Glomerular endothelial cell (primary cell): Measurements from ENCODE around the gene EPHB1. TPM values are rescaled to one million over a fixed set of nuclear protein-coding genes. Genes with fewer than 3 reads are reported as not detected.

Experiments used
- DNase-seq: peaks from one replicate; pipeline ENCODE4 v3.0.0-alpha.2; 2011; ENCODE audit warnings: low read depth, low spot score; ENCODE audit errors: extremely low read depth
- total RNA-seq: library from RNA; depleted of rRNA; stranded (reverse); fragments of >200 nt; gene quantifications from 2 replicates; pipeline ENCODE4 v1.2.3, GENCODE V29; 2015

Gene EPHB1
- total RNA-seq, 1 donor from 2014 or later = 25.7 TPM

DNA sequence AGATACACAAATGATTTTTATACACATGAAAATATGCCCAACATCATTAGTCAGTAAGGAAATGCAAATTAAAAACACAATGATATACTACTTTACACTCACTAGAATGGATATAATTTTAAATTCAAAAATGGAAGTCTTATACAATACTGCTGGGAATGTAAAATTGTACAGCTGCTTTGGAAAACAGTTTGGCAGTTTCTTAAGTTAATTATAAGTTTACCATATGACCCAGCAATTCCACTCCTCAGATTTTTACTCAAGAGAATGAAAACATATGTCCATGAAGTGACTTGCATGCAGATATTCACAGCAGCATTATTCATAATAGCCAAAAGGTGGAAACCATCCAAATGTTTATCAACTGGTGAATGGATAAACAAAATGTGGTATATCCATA, 281.3 kb downstream of the EPHB1 start:
- DNase-seq = no peak

DNA sequence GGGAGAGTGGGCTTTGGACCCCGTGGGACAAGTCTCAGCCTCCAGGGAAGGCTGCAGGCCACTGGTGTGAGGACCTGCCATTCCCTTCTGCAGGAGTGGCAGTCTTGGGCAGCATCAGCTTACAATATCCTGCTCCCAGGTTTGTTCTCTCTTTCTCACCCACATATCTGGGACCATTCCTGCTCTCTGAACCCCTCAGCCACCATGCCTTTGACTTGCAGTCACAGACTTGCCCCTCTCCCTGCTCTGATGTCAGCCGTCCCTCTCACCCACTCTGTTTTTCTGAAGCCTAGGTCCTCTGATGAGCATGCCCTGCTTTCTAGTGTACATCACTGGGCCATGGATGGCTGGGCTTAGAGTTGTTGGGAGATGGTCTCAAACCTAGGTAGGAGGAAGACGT, 282.1 kb downstream of the EPHB1 start:
- no peak for DNase-seq

DNA sequence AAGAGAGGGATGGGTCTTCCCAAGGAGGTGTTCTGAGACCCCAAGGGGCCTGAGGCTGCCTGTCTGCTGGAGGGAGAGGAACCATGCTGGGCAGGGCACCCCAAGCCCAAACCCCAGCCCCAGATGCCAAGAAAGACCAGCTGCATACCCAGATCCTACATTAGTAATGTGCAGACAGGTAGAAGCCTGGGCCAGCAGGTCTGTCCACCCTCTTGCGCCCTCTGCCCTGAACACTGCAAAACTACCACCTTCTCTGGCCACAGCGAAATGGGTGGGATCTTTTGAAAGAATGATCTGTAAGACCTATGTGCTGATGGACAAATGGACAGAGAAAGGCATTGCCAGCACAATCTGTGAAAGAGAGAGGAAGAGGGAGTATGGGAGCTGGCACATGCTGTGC, 283.2 kb downstream of the EPHB1 start:
- no peak for DNase-seq

DNA sequence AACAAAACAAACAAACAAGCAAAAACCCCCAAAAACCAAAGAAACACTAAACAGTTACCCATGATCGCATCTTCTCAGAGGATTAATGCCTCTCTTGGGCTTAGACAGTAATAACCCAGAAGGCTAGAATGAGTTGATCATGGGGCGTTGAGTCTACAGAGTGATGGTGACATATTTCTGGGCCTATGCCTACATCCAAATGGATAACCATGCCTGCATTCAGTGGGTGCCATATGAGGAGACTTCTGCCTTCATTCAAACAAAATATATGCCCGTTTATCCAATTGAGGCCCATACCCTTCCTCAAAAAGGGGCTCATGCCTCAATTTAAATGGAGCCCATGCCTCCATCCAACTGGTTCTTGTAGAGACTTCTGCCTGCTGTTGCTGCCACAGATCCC, 284.0 kb downstream of the EPHB1 start:
- DNase-seq = no peak

DNA sequence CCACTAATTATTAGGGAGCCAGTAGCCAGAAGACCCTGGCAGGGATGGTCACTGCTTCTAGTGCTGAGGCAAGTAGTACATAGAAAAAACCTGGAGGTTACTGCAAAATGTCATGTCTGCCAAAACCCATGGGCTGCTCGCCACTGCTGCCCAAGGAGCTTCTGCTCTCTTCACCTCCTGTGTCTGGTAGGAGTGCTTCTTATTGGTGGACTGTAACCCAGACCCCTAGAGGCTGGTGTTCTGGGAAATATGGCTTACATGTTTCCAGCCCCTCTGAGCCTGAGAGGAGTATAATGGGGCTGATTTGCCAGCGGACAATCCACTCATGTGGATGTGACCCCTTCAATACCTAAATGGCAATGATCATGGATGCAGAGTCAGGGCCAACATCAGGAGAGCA, 286.4 kb downstream of the EPHB1 start:
- no peak for DNase-seq

DNA sequence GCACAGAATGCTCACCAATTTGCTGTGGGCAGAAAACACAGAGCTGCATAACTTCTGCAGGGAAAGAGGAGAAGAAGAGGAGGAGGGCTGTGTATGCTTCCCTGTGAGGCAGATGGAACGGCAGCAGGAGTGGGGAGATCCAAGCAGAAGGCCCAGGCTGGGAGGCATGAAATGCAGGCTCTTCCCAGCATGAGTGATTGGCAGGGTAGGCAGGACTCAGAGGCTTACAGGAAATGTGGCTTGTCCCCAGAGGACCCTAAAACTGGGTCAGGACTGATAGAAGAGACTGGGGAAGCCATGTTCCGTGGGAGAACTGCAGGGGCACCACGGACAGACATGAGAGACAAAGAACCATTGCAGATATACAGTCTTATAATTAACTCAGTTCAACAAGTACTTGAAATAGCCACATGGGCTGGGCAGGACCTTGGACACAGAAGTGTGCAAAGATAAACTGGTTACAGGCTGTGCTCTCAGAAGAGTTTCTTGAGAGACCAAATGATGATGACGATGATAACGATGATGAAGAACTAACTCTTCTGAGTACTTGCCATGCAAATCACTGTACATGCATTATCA, 286.9 kb downstream of the EPHB1 start:
- DNase-seq = no peak

DNA sequence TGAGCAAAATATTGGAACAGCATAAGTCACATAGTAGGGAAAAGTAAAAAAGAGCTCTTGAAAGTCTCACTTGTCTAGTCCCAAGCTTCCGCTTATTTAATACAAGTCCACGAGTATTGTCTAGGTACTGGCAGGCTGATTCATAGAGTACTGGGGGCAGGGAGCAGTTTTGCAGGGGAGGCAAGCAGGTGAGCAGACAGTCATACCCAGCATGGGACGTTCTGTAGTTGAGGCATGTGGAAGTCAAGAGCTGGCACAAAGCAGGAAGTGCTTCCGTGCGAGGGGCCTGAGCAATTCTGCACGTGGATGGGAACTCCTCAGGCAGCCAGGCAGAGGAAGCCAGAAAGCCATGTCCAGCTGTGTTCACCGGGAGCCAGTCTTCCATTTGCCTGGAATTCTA, 287.6 kb downstream of the EPHB1 start:
- no peak for DNase-seq

DNA sequence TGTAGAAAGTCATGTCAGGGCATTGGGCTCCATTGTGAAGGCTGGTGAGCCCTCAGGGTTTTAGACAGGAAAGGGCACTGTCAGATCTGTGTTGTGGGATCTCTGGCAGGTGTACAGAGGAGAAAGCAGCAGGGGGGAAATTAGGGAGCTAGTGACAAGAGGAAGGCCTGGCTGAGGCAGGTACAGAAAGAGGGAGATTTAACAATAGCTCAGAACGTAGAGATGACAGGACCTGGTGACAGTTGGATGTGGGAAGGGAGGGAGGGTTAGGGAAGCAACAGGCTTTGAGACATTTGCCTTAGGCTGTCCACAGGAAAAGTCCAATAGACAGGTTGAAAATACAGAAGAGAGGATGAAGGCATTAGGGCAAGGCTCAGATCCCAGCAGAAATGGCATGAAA, 288.1 kb downstream of the EPHB1 start:
- no peak for DNase-seq

DNA sequence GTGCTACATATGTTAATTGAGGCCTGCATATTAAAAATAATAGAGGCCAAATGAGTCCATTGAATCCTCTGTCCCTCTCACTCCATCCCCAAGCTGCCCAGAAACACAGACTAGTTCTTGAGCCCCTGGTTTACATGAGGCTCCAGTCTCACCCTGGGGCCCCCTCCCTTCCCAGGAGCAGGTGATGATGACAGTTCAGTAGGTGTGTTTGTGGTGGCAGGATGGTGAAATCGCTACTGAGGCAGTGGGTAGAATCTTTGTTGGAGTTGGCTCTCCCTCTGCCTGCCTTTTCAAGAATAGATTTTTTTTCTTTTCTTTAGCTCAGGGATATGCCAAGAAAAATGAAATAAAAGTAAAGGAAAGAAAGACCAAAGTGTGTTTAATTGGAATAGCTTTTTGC, 288.7 kb downstream of the EPHB1 start:
- no peak for DNase-seq

DNA sequence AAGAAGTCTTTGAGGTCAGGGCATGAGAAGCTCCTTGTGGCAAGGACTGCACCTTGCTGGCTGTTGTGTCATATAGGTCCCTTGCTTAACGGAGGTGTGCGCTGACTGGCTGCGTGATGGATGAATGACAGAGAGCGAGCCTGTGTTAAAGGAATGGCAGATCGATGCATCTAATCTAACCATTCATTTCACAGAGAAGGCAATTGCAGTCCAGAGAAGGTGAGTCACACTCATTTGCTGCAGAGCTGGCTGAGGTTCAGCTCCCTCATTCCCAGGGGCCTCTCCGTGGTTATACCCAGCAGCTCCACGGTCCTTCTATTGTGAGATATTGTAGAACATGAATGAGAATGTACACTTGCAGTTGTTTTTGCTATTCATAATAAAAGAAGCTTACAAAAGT, 289.3 kb downstream of the EPHB1 start:
- DNase-seq = no peak

DNA sequence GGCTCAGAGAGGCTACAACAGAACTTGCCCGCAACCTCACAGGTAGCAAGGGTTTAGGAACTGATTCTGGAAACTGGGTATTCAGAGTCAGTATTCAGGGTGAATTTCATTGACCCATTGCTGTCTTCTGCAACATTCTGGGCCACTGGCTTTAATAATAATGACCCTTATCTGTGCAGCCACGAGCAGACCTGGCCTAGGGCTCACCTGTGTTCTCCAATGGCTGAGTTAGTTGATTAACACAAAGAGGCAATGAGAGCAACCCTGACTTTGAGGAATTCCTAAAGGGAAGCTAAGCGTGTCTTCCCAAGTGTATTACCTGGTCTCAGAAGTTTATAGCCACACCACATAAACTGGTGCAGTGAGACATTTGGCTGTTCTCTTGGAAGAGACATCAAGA, 289.9 kb downstream of the EPHB1 start:
- DNase-seq = no peak

DNA sequence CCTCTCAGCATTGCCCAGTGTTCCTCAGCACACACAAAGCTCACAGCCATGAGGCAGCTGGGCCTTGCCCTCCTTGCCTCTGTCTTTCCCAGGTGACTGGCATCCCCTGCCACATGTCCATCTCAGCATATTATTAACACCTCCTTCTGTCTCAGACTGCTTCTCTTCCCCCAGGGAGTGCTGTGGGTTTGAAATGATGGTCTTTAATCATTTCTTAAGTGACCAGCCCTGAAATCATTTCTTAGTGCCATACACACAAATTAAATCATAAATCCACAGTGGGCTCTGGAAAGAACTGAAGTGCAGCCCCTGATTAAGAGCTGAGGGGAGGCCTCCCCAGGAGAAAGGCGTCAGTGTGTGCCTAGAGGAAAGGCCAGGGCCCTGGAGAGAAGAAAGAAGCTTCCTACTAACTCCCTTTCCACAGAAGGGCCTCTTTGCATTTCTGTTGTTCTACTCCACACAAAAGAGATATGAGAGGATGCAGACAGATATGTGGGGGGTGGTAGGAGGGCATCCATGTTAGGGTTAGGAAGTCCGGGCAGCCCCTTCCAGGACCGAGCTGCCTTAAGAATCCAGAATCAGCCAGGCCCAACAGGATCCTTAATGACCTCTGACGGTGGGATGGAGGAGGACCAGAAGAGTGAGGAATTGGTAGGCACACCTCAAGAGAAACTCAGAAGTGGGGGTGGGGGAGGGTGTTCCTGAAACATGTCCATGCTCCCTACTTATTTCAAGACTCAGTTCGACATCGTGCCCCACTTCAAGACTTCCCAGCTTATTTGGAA, 290.8 kb downstream of the EPHB1 start:
- no peak for DNase-seq

DNA sequence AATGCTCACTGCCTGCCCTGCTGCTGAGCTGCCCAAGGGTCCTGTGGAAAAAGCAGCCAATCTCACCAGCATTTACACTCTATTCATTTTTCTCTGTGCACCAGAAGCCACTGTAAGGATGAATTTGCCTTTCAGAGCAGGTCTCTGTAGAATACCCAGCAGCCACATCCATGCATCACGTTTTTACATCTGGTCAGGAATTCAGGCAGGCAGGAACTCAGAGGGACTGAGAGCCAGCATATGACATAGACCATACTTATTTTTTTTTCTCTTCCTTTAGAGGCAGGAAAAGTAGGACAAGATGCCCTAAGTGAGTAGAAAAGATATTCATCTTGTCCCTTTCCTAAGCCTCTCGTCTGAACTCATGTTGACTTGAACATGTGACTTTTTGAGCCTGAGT, 292.7 kb downstream of the EPHB1 start:
- no peak for DNase-seq

DNA sequence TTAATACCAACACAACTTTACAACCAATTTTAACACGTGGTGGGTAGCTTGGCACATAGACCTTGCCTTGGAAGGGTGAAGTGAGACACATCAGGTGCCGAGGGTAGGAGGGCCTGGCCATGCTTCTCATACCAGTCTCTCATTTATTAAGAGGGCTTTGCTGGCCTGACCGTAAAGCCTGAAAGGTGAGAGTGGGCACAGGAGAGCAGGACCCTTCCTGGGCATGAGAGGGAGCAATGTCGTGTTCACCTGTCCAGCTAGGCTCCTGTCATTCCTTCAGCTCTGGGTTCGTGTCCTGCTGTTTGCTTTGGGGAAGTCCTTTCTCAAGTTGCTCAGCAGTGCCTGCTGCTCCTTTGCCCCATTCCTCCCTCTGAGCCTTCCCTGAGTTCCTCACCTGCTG, 294.4 kb downstream of the EPHB1 start:
- no peak for DNase-seq

DNA sequence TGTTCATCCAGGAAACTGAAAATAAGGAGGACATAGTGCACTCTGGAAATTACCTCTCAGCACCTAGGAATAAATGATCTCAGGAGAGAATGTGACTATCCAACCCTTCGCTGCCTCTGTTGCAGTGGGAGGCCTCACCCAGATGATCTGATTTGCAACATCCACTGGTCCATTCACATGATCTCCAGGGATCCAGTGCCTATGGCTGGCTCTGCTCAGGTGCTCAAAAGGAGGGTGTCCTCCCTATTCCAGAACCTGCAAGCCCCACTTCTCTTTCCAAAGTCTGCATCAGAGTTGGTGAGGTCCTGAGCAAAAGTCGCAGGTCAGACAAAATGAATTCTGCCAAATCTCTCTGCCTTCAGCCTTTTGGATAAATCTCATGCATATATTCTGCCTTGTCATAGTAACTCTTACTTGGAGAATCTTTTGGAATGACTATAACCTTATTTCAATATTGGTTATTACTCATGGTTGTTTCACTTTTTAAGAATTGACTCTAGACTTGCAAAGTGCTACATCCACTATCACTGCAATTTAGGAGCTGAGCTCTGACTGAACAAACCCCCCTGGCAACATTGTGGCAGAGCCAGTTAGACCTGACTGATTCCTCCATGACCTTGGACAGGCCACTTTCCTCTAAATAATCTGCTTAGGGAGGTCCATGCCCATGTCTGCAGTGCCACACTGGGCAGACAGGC, 295.1 kb downstream of the EPHB1 start:
- no peak for DNase-seq

DNA sequence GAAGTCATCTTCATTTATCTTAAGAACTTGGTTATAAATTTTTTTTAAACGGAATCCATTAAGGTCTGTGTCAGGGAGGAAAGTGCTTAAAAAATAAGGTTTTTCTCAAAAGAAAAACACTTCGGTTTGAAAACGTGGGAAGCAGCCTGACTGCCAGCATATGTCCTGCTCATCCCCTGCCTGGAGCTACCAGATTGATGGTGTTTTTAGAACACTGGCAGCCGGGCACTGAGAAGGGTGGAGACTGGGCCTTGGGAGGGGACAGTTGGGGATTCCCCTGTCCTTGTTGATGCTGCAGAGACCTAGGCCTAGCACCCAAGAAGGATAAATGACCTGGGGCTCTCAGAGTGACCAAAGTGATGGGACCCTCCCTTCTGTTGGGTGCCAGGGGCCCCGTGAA, 296.9 kb downstream of the EPHB1 start:
- DNase-seq = no peak

DNA sequence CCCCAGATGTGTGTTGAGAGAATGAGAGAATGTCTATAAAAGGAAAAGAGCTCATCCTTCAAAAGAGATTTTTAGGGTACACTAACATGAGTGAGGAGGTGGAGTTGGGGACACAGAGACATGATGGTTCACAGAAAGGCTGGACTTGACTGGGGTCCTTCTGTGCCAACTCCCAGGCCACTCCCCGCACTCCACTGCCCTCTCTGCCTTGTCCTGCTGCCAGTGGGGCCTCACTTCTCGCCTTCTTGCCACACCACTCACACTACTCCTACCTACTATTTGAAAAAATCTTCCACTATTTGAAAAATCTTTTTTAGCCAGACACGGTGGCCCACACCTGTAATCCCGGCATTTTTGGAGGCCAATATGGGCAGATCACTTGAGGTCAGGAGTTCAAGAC, 298.1 kb downstream of the EPHB1 start:
- no peak for DNase-seq

DNA sequence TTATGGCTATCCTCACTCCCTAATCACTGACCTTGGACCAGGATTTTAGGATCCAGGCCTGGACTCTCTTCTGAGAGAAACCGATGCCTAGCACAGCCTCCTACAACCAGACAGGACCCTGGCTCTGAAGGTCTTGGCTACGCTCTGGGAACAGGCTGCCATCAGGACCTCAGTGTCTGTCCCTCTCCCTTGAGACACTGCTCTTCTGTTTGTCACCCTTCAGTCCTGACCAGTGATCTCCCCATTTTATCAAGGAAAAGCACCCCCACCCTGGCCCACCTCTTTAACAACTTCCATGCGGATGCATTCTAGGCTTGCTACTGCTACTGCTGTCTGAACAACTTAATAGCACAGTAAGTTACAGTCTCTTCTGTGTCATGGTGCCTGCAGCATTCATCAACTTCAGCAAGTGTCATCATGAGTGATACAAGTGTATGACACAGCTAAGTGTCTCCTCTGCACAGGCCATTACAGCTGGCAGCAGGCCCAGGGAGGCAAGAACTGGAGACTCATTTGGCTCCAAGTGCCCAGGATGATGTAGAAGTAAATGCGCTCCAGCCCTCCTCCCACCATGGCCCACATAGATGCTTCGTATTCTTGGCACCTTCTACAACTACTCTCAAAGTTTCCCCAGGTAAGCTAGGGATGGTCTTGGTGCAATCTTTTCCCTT, 302.4 kb downstream of the EPHB1 start:
- DNase-seq = no peak

DNA sequence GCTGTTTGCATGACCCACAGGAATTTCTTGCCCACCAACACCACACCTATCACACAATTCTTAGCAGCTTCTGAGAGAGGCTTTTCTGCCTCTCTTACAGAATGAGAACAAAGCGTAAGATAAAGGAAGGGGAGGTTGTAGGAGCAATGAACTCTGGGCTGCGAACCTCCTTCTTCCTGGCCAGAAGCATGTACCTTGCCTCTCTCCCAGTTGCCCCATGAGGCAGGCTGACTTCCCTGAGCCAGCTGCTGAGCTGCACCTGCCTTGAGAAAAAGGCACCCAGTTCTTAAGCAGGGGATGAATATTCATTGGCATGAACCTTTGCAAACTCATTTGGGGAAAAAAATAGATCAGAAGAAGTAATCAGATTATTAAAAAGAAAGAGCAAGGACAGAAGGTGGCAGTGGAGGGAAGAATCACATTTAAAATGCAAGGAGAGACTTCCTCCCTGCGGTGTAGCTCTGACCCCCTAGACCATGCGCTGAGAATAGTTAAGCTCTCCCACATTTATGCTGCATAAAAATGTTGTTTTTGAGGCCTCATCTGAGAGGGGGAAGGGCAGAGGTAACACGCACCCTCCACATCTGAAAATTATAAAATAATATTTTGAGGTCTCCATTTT, 304.8 kb downstream of the EPHB1 start:
- DNase-seq = no peak

DNA sequence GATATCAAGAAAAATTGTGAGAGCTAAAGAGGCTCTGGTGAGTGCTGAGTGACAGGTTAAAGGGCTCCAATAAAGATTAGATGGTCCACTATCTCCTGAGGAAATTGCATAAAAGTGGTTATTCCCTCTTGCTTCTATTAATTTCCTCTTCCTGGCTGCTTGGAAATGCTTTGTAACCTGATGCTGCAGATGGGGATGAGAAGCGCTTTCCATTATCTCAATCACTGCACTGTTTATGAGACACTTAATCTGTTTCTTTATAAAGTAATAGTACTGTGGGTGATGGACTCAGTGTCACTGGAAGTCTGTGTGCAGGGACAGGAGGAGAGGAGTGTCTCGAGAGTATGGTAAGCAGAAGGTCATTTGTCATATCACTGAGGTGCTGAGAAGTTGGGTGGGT, 305.3 kb downstream of the EPHB1 start:
- DNase-seq = no peak

DNA sequence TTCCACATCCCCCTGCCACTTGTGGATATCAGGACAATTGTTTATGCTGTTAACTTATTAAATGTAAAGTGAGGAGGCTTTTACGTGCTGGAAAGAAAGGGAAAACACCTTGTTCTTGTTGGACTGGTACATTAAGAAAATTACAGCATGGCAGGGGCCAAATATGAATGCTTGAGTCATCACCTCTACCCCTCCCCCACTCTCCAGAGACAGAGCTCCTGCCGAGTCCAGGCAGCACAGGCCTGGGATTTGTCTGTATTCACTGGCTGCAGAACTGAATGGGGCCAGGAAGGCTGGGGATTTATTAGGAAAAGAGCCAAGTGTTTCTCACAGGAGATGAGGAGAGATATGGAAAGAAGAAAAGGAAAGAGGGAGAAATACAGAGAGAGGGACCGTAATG, 308.9 kb downstream of the EPHB1 start:
- no peak for DNase-seq
